ENCODE results near the gene ZNF444. TPM values are rescaled to one million over a fixed set of nuclear protein-coding genes. Genes with fewer than 3 reads are reported as not detected.
A peak's percentile ranks its signal among the peaks of the same experiment; 100 is the strongest.

Gene ZNF444
- total and polyA plus RNA-seq, 9 of the 15 experiments (the other 6 are each of a cell fraction or from before 2014, with no cell fraction given) = 0.39 to 40.0 (median 6.9) TPM

- BruUV-seq (replicated peaks) = no TSS peak
- H3K9ac ChIP-seq (ENCODE audit: insufficient read depth in 1 of 2, low read depth in 2 of 2, low read length in 2 of 2) = no peak overlapping the region; a peak in 1 of 4 replicates
- CTCF ChIA-PET (ENCODE audit: low intra/inter-chr PET ratio) = no interaction called here
These were observed 3.3 kb downstream of the ZNF444 start for GRCh38 chr19:56144376-56144775.

GRCh38 chr19:56144831-56145230 is 3.7 kb downstream of the ZNF444 start:
- Histone ChIP-seq H2AFZ (ENCODE audit: low read depth, low read length) (no peak overlapping the region), H3K27me3 (ENCODE audit: control insufficient read depth in 2 of 2, insufficient read depth in 2 of 2, low read length in 2 of 2) (no peaks in the 10 kb centered on the region), H3K27ac (ENCODE audit: extremely low read depth, low read depth, low read length) (no peak overlapping the region), H3K9me3 (replicated peaks; ENCODE audit: control insufficient read depth, insufficient read depth, low read depth, low read length) (no peaks in the 10 kb centered on the region), H3K4me2 (ENCODE audit: insufficient read depth, low read length) (no peak overlapping the region), H3K79me2 (ENCODE audit: control insufficient read depth, insufficient read depth, low read length) (peaks cover 40% of the 10 kb centered on the region), H3K4me3 (no peak overlapping the region), H3K4me1 (replicated peaks in 1 of 2; ENCODE audit: control insufficient read depth in 2 of 2, insufficient read depth in 2 of 2, low read length in 2 of 2) (peaks cover 8 to 17% of the 10 kb centered on the region in 2 experiments), H3K9me1 (ENCODE audit: control insufficient read depth, insufficient read depth, low read length) (no peaks in the 10 kb centered on the region), H4K20me1 (replicated peaks; ENCODE audit: control insufficient read depth, insufficient read depth, low read length) (no peaks in the 10 kb centered on the region; the same call in 1 of the 2 replicates), H3K9ac (ENCODE audit: insufficient read depth in 1 of 2, low read depth in 2 of 2, low read length in 2 of 2) (peak overlapping the region in 1 of 2 experiments; percentile 14; a peak in 1 of 4 replicates), H3K36me3 (ENCODE audit: control insufficient read depth, insufficient read depth, low read length) (peaks cover 22% of the 10 kb centered on the region; the same call in 2 of the 3 replicates)
- in situ Hi-C loops (cut with MboI) = loop anchor here (25.0 kb wide), 1 partner anchor 983 kb away; the partner anchor contains the start of genes DNAAF3 and TNNI3
- ChIA-PET CTCF (ENCODE audit: low intra/inter-chr PET ratio) (no interaction called here), POLR2A (interaction anchor here (0.5 kb wide), 1 partner anchor 1446 kb away, joined by 3 read pairs; no protein-coding TSS in a partner anchor)
- DNase-seq (ENCODE audit: extremely low read depth in 1 of 4, low spot score in 3 of 4) (no peak), FAIRE-seq (no peak), ATAC-seq (no peak)
- intact Hi-C loops (cut with micrococcal nuclease) = no loop called here
- 85% methylated on average over 12 of the region's 12 CpGs for WGBS (ENCODE audit: insufficient coverage, low coverage, missing lambda C conversion rate)
- BruUV-seq (replicated peaks) = no TSS peak
- TF ChIP-seq HINFP (tag; conservative IDR thresholded peaks at IDR 0.05; ENCODE audit: low read depth) = no peak
- TF ChIP-seq ZNF253 (CRISPR knock-in tag; conservative IDR thresholded peaks at IDR 0.05) = no peak
- TF ChIP-seq ZNF780A (CRISPR knock-in tag; IDR thresholded peaks at IDR 0.05) = no peak
- no peak for TF ChIP-seq CC2D1A (IDR thresholded peaks at IDR 0.05)
- TF ChIP-seq PHF21A (IDR thresholded peaks at IDR 0.05; ENCODE audit: borderline replicate concordance, low read depth) = no peak
- no peak for TF ChIP-seq RNF219 (CRISPR knock-in tag; IDR thresholded peaks at IDR 0.05)
- TF ChIP-seq NFRKB (IDR thresholded peaks at IDR 0.05; ENCODE audit: low read depth) = no peak

More at GRCh38 chr19:56144376-56144775, 3.3 kb downstream of the ZNF444 start:
- DNase-seq (ENCODE audit: extremely low read depth in 1 of 4, low spot score in 3 of 4) (no peak), FAIRE-seq (no peak), ATAC-seq (no peak)
- in situ Hi-C loops (cut with MboI) (loop anchor here (25.0 kb wide), 1 partner anchor 982 kb away; the partner anchor contains the start of genes DNAAF3 and TNNI3), intact Hi-C loops (cut with micrococcal nuclease) (no loop called here)
- Histone ChIP-seq H3K4me2 (ENCODE audit: insufficient read depth, low read length) (no peak overlapping the region), H4K20me1 (replicated peaks; ENCODE audit: control insufficient read depth, insufficient read depth, low read length) (no peaks in the 10 kb centered on the region), H3K79me2 (ENCODE audit: control insufficient read depth, insufficient read depth, low read length) (peaks cover 41% of the 10 kb centered on the region), H2AFZ (ENCODE audit: low read depth, low read length) (no peak overlapping the region), H3K36me3 (ENCODE audit: control insufficient read depth, insufficient read depth, low read length) (peaks cover 18% of the 10 kb centered on the region; the same call in 2 of the 3 replicates), H3K9me1 (ENCODE audit: control insufficient read depth, insufficient read depth, low read length) (no peaks in the 10 kb centered on the region), H3K4me1 (replicated peaks in 1 of 2; ENCODE audit: control insufficient read depth in 2 of 2, insufficient read depth in 2 of 2, low read length in 2 of 2) (peaks cover 11 to 18% of the 10 kb centered on the region in 2 experiments), H3K27ac (ENCODE audit: extremely low read depth, low read depth, low read length) (no peak overlapping the region), H3K27me3 (ENCODE audit: control insufficient read depth in 2 of 2, insufficient read depth in 2 of 2, low read length in 2 of 2) (no peaks in the 10 kb centered on the region), H3K9me3 (replicated peaks; ENCODE audit: control insufficient read depth, insufficient read depth, low read depth, low read length) (no peaks in the 10 kb centered on the region), H3K4me3 (no peak overlapping the region)
- TF ChIP-seq ZBTB34 (CRISPR knock-in tag; IDR thresholded peaks at IDR 0.05) = no peak
- WGBS (ENCODE audit: insufficient coverage, low coverage, missing lambda C conversion rate) = 62% methylated on average over 6 of the region's 6 CpGs
- POLR2A ChIA-PET = interaction anchor here (0.5 kb wide), 1 partner anchor 1446 kb away, joined by 3 read pairs; no protein-coding TSS in a partner anchor
